ENCODE results near the gene SERP2. TPM values are rescaled to one million over a fixed set of nuclear protein-coding genes. Genes with fewer than 3 reads are reported as not detected.

Gene SERP2
- total RNA-seq, 4 donors from 2014 or later = 0.27 to 1.8 TPM; not detected in 2

GRCh38 chr13:44380404-44381165 lies 7.0 kb downstream of the SERP2 start:
- intact Hi-C loops (cut with DNase I; ENCODE audit: low total_unique reads) = no loop called here
- WGBS, 2 donors = 80 to 82% methylated on average over 3 of the region's 3 CpGs
- DNase-seq (ENCODE audit: low spot score in 2 of 2) = no peak
- TF ChIP-seq POLR2A (IDR thresholded peaks at IDR 0.05) (no peak), CTCF (IDR thresholded peaks at IDR 0.05) (no peak)
- no peak overlapping the region for H3K4me3 ChIP-seq (ENCODE audit: low read depth, poor library complexity, severe bottlenecking)

- intact Hi-C loops (cut with DNase I; ENCODE audit: low total_unique reads) = no loop called here
- no peak for DNase-seq (ENCODE audit: low spot score in 2 of 2)
- H3K4me3 ChIP-seq (ENCODE audit: low read depth, poor library complexity, severe bottlenecking) = no peak overlapping the region
- 86 to 92% methylated on average over 5 of the region's 5 CpGs for WGBS, 2 donors
- no peak for TF ChIP-seq POLR2A (IDR thresholded peaks at IDR 0.05)
- no peak for TF ChIP-seq CTCF (IDR thresholded peaks at IDR 0.05)
Measured at GRCh38 chr13:44382635-44383145, 9.1 kb downstream of the SERP2 start.

- 61 to 63% methylated on average over 5 of the region's 5 CpGs for WGBS, 2 donors
- no peak for TF ChIP-seq CTCF (IDR thresholded peaks at IDR 0.05)
- TF ChIP-seq POLR2A (IDR thresholded peaks at IDR 0.05) = no peak
- DNase-seq (ENCODE audit: low spot score in 2 of 2) = no peak
Measured at GRCh38 chr13:44383945-44384344, 10.3 kb downstream of the SERP2 start.

GRCh38 chr13:44384778-44385177 lies 11.2 kb downstream of the SERP2 start:
- WGBS, 2 donors = 92 to 100% methylated on average over 1 of the region's 1 CpG
- no peak overlapping the region for H3K4me3 ChIP-seq (ENCODE audit: low read depth, poor library complexity, severe bottlenecking)
- TF ChIP-seq CTCF (IDR thresholded peaks at IDR 0.05) (no peak), POLR2A (IDR thresholded peaks at IDR 0.05) (no peak)
- intact Hi-C loops (cut with DNase I; ENCODE audit: low total_unique reads) = no loop called here
- no peak for DNase-seq (ENCODE audit: low spot score in 2 of 2)

More at GRCh38 chr13:44383945-44384344, 10.3 kb downstream of the SERP2 start:
- intact Hi-C loops (cut with DNase I; ENCODE audit: low total_unique reads) = no loop called here
- H3K4me3 ChIP-seq (ENCODE audit: low read depth, poor library complexity, severe bottlenecking) = no peak overlapping the region

- no peak for TF ChIP-seq POLR2A (IDR thresholded peaks at IDR 0.05)
- TF ChIP-seq CTCF (IDR thresholded peaks at IDR 0.05) = no peak
- intact Hi-C loops (cut with DNase I; ENCODE audit: low total_unique reads) = no loop called here
- DNase-seq (ENCODE audit: low spot score in 2 of 2) = no peak
- no peak overlapping the region for H3K4me3 ChIP-seq (ENCODE audit: low read depth, poor library complexity, severe bottlenecking)
- 93 to 98% methylated on average over 3 of the region's 3 CpGs for WGBS, 2 donors
Measured at GRCh38 chr13:44385401-44385800, 11.8 kb downstream of the SERP2 start.
